Keratinocyte (primary cell): Measurements from ENCODE around the gene PRSS36. TPM values are rescaled to one million over a fixed set of nuclear protein-coding genes. Genes with fewer than 3 reads are reported as not detected.

ENCODE experiments used
- DNase-seq: peaks from one replicate; pipeline ENCODE4 v3.0.0-alpha.2; 2011; ENCODE audit warnings: low read depth, missing footprints, low spot score
- FAIRE-seq: peaks from 2 replicates; lab custom pipeline; 2011; peaks lifted over from hg19 to GRCh38; lab: Jason Lieb, UNC
- H2AFZ ChIP-seq: 2 replicates; pipeline ENCODE4 v1.6.0; 2012; ENCODE audit warnings: low read length, control low read depth, inconsistent platforms; ENCODE audit not compliant: control insufficient read depth
- H3K27ac ChIP-seq: 2 replicates; pipeline ENCODE4 v1.5.1; 2011; ENCODE audit warnings: low read length; ENCODE audit not compliant: control insufficient read depth, insufficient read depth
- H3K27me3 ChIP-seq: 3 replicates; pipeline ENCODE4 v1.6.0; 2011; ENCODE audit warnings: low read length; ENCODE audit not compliant: control insufficient read depth, insufficient read depth; ENCODE audit errors: extremely low read depth
- H3K36me3 ChIP-seq, 2 experiments: 2 replicates in 1 of 2; 3 replicates in 1 of 2; pipeline ENCODE4 v1.5.1; 2011; ENCODE audit warnings: low read length in 2 of 2, mild to moderate bottlenecking in 1 of 2; ENCODE audit not compliant: control insufficient read depth in 2 of 2, insufficient read depth in 2 of 2; ENCODE audit errors: extremely low read depth in 1 of 2
- H3K4me1 ChIP-seq: 3 replicates; pipeline ENCODE4 v1.5.1; 2011; ENCODE audit warnings: low read length; ENCODE audit not compliant: control insufficient read depth, insufficient read depth; ENCODE audit errors: extremely low read depth
- H3K4me2 ChIP-seq: 3 replicates; pipeline ENCODE4 v1.6.0; 2011; ENCODE audit warnings: low read depth, low read length; ENCODE audit not compliant: control insufficient read depth, insufficient read depth; ENCODE audit errors: extremely low read depth
- H3K4me3 ChIP-seq, 3 experiments: fragments of 200-600 bp in 1 of 3; sonication (generic) in 1 of 3; 2 replicates in 2 of 3; 3 replicates in 1 of 3; pipeline ENCODE4 v1.5.1; 2011 to 2016; ENCODE audit warnings: low read length in 3 of 3, mild to moderate bottlenecking in 3 of 3, control low read depth in 2 of 3, inconsistent platforms in 1 of 3, low read depth in 1 of 3, mixed read lengths in 1 of 3, mixed run types in 1 of 3, moderate library complexity in 1 of 3; ENCODE audit not compliant: control insufficient read depth in 2 of 3, insufficient read depth in 2 of 3; ENCODE audit errors: extremely low read depth in 1 of 3
- H3K79me2 ChIP-seq: 2 replicates; pipeline ENCODE4 v1.6.0; 2012; ENCODE audit warnings: low read length; ENCODE audit not compliant: control insufficient read depth, insufficient read depth
- H3K9ac ChIP-seq: 3 replicates; pipeline ENCODE4 v1.6.0; 2011; ENCODE audit warnings: low read length; ENCODE audit not compliant: control insufficient read depth, insufficient read depth; ENCODE audit errors: extremely low read depth
- H3K9me1 ChIP-seq: 3 replicates; pipeline ENCODE4 v1.6.0; 2011; ENCODE audit warnings: low read length; ENCODE audit not compliant: control insufficient read depth, insufficient read depth; ENCODE audit errors: extremely low read depth
- H3K9me3 ChIP-seq: 2 replicates; pipeline ENCODE4 v1.5.1; 2012; ENCODE audit warnings: low read depth, low read length; ENCODE audit not compliant: control insufficient read depth
- H4K20me1 ChIP-seq: 3 replicates; pipeline ENCODE4 v1.6.0; 2011; ENCODE audit warnings: low read length; ENCODE audit not compliant: control insufficient read depth, insufficient read depth; ENCODE audit errors: extremely low read depth
- EZH2 ChIP-seq: IDR thresholded peaks from one replicate; pipeline ENCODE4 v1.6.1; 2012; ENCODE audit warnings: inconsistent platforms, mild to moderate bottlenecking, low read length, moderate library complexity
- dilution Hi-C: fragments of 300-500 bp; cut with MboI; formaldehyde crosslinking; loops from one replicate; pipeline ENCODE4 v1.7.0; 2020; ENCODE audit warnings: low sequenced_read_pairs; ENCODE audit not compliant: extremely low pct_ligation_motif_present
- polyA plus RNA-seq, 5 experiments: library from polyadenylated mRNA; depleted of rRNA in 3 of 5; stranded (reverse) in 3 of 5; stranded (forward) in 1 of 5; unstranded in 1 of 5; fragments of >200 nt; gene quantifications; 1 replicate in 1 of 5; 2 replicates in 3 of 5; 3 replicates in 1 of 5; pipeline versions ENCODE4 v1.2.1 to v1.2.3, GENCODE V29; 2011 to 2012; ENCODE audit warnings: missing spikeins in 2 of 5, low read depth in 1 of 5, low replicate concordance in 1 of 5
- TF ChIP-seq, protein P1 (sequence below), 3 experiments: IDR thresholded peaks in 1 of 3; conservative IDR thresholded peaks in 1 of 3; optimal IDR thresholded peaks in 1 of 3; 2 replicates in 2 of 3; 3 replicates in 1 of 3; pipeline versions ENCODE3 to v1.5.1; 2011; ENCODE audit warnings: low read length in 3 of 3, mild to moderate bottlenecking in 3 of 3, moderate library complexity in 2 of 3, control low read depth in 1 of 3, inconsistent platforms in 1 of 3; ENCODE audit not compliant: insufficient read depth in 2 of 3; ENCODE audit errors: extremely low read depth in 1 of 3

Gene PRSS36
- polyA plus RNA-seq, 1 donor (not counting 4 experiments of a cell fraction or from before 2014, with no cell fraction given) = 0.43 TPM

DNA sequence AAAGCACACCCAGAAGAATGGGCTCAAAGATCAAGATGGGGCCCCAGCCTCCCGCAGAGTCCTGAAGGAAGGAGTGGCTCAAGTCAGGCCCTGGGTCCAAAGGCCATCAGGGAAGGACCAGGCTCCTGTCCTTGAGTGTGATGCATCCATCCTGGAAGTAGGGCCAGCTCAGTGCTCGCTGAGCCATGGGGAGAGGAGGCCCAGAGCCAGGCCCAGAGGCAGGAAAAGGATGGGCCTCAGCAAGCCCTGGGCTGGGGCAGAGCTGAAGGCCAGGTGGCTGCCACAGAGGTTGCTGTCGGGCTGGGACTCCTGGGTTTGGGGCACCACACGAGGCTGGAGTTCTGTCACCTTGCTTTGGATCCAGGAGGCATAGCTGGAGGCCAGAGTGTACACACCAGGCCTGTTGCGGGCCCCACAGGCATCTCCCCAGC is 18.0 kb downstream of the PRSS36 start:
- no peak overlapping the region for H3K9ac ChIP-seq
- peaks cover 7% of the 10 kb centered on the region for H3K9me1 ChIP-seq
- peaks cover 51% of the 10 kb centered on the region for H3K4me1 ChIP-seq
- peak overlapping the region; percentile 54 for H3K4me2 ChIP-seq
- H4K20me1 ChIP-seq = peaks cover 3% of the 10 kb centered on the region
- FAIRE-seq = no peak
- no peak for DNase-seq
- H3K9me3 ChIP-seq = no peaks in the 10 kb centered on the region
- peaks cover 12 to 35% of the 10 kb centered on the region in 2 experiments for H3K36me3 ChIP-seq
- TF ChIP-seq EZH2 = no peak
- TF ChIP-seq, protein P1, sequence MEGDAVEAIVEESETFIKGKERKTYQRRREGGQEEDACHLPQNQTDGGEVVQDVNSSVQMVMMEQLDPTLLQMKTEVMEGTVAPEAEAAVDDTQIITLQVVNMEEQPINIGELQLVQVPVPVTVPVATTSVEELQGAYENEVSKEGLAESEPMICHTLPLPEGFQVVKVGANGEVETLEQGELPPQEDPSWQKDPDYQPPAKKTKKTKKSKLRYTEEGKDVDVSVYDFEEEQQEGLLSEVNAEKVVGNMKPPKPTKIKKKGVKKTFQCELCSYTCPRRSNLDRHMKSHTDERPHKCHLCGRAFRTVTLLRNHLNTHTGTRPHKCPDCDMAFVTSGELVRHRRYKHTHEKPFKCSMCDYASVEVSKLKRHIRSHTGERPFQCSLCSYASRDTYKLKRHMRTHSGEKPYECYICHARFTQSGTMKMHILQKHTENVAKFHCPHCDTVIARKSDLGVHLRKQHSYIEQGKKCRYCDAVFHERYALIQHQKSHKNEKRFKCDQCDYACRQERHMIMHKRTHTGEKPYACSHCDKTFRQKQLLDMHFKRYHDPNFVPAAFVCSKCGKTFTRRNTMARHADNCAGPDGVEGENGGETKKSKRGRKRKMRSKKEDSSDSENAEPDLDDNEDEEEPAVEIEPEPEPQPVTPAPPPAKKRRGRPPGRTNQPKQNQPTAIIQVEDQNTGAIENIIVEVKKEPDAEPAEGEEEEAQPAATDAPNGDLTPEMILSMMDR (optimal IDR thresholded peaks at IDR 0.05 in 1 of 3, IDR thresholded peaks at IDR 0.05 in 1 of 3, conservative IDR thresholded peaks at IDR 0.05 in 1 of 3; ENCODE audit: extremely low read depth in 1 of 3, insufficient read depth in 2 of 3, low read length in 3 of 3) = no peak
- no peak overlapping the region for H3K4me3 ChIP-seq
- H3K27me3 ChIP-seq = no peaks in the 10 kb centered on the region
- H2AFZ ChIP-seq = no peak overlapping the region
- dilution Hi-C loops = no loop called here
- H3K79me2 ChIP-seq = peaks cover 29% of the 10 kb centered on the region
- peak overlapping the region; percentile 49 for H3K27ac ChIP-seq

DNA sequence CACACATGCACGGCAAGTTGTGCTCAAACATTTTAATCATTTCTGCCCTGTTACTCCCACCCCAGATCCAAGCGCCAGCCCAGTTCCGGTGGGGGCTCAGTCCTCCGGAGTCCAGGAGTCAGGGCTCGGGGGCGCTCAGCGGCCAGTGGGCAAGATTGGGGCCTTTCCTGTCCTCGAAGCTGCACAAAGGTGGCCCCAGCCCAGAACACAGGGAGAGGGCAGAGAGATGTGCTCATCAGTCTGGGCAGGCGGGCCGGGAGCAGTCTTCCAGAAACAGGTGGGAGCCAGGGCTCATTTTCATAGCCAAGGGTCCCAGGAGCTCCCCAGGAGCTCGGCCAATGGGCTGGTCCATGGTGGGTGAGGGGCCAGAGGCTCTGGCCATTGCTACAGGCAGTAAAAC is 18.4 kb downstream of the PRSS36 start:
- dilution Hi-C loops = no loop called here
- H3K27me3 ChIP-seq = no peaks in the 10 kb centered on the region
- TF ChIP-seq EZH2 = no peak
- TF ChIP-seq, protein P1 (optimal IDR thresholded peaks at IDR 0.05 in 1 of 3, IDR thresholded peaks at IDR 0.05 in 1 of 3, conservative IDR thresholded peaks at IDR 0.05 in 1 of 3; ENCODE audit: extremely low read depth in 1 of 3, insufficient read depth in 2 of 3, low read length in 3 of 3) = no peak
- H3K9ac ChIP-seq = peak overlapping the region; percentile 54
- FAIRE-seq = no peak
- peaks cover 12 to 35% of the 10 kb centered on the region in 2 experiments for H3K36me3 ChIP-seq
- peaks cover 7% of the 10 kb centered on the region for H3K9me1 ChIP-seq
- peak overlapping the region; percentile 49 for H3K27ac ChIP-seq
- H4K20me1 ChIP-seq = peaks cover 3% of the 10 kb centered on the region
- peaks cover 29% of the 10 kb centered on the region for H3K79me2 ChIP-seq
- peak overlapping the region in 1 of 3 experiments; percentile 26 for H3K4me3 ChIP-seq
- peak overlapping the region; percentile 54 for H3K4me2 ChIP-seq
- H3K4me1 ChIP-seq = peaks cover 51% of the 10 kb centered on the region
- no peak for DNase-seq
- no peaks in the 10 kb centered on the region for H3K9me3 ChIP-seq
- H2AFZ ChIP-seq = no peak overlapping the region
